HFF-Myc (cell line): ENCODE data around the gene RAB30.

Source experiments
- DNase-seq: peaks from one replicate; pipeline ENCODE4 v3.0.0-alpha.2; 2011; ENCODE audit warnings: low read depth; ENCODE audit errors: extremely low read depth
- H3K4me3 ChIP-seq: replicated peaks from 2 replicates; pipeline ENCODE4 v1.5.1; 2011; ENCODE audit warnings: low read depth, mild to moderate bottlenecking, control low read depth, low read length
- TF ChIP-seq, protein P1 (sequence below): IDR thresholded peaks from 2 replicates; pipeline ENCODE4 v1.5.1; 2012; ENCODE audit warnings: mild to moderate bottlenecking, low read depth, low read length, control low read depth; ENCODE audit errors: missing control alignments

The RAB30 gene

DNA sequence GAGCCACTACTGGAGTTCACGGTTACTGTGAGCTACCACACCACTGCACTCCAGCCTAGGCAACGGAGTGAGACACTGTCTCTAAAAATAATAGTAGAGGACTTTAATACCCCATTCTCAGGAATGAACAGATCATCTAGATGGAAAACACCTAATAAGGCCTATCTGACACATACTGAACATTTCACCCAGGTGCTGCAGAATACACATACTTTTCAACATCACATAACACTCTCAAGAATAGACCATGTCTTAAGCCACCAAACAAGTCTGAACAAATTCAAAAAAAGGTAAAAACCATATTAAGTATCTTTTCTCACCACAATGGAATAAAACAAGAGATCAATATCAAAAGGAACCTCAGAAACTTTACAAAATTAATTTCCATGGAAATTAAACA lies 132.2 kb downstream of the RAB30 start:
- H3K4me3 ChIP-seq, result no peak overlapping the region
- DNase-seq, result no peak
- TF ChIP-seq, protein P1, sequence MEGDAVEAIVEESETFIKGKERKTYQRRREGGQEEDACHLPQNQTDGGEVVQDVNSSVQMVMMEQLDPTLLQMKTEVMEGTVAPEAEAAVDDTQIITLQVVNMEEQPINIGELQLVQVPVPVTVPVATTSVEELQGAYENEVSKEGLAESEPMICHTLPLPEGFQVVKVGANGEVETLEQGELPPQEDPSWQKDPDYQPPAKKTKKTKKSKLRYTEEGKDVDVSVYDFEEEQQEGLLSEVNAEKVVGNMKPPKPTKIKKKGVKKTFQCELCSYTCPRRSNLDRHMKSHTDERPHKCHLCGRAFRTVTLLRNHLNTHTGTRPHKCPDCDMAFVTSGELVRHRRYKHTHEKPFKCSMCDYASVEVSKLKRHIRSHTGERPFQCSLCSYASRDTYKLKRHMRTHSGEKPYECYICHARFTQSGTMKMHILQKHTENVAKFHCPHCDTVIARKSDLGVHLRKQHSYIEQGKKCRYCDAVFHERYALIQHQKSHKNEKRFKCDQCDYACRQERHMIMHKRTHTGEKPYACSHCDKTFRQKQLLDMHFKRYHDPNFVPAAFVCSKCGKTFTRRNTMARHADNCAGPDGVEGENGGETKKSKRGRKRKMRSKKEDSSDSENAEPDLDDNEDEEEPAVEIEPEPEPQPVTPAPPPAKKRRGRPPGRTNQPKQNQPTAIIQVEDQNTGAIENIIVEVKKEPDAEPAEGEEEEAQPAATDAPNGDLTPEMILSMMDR, result no peak

DNA sequence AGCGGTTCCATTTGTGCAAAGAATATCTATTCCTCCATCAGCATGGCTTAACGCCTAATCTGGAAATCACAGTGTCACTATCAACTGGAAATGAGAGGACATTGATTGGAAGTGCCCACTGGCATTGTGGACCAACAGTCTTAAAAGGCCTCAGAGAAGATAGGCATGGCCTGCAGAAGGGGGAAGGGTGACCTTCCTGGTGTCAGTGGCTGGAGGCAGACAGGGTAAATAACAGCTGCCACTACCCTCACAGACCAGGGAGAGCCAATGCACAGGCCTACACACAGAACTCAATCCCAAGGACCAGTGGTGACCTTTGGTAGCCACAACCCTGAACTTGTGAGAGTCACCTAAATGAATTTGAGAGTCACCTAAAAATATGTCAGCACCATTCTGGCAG lies 134.1 kb downstream of the RAB30 start:
- H3K4me3 ChIP-seq, result no peak overlapping the region
- no peak for DNase-seq
- TF ChIP-seq, protein P1, result no peak

DNA sequence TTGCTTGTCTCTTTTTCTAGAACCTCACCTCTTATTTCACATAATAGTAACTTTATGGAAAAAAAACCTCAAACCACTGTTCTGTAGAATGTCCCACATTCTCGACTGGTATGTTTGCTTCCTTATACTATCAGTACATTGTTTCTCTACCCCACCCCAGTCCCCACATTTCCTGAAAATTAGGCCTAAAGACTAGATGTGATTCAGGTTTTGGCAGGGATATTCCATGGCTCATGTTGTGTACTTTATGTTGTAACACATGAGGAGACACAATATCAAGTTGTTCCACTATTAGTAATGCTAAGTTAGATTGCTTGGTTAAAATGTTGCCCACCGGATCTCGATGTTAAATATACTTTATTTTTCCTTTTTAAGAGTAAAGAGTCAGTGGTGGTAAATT lies 135.4 kb downstream of the RAB30 start:
- no peak for DNase-seq
- no peak overlapping the region for H3K4me3 ChIP-seq
- TF ChIP-seq, protein P1, result no peak

DNA sequence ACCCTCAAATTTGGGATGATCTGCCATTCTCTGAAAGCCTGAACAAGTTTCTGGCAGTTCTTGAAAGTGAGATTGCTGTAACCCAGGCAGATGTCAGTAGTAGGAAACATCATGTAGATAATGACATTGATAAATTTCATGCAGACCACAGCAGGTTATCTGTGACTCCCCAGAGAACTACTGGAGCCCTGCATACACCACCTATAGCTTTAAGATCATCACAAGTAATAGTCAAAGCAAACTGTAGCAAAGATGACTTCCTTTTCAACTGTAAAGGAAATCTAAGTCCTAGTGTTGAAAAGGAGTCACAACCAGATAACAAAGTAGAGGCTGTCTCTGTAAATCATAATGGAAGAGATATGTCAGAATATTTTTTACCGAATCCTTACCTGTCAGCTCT lies 139.1 kb downstream of the RAB30 start:
- no peak overlapping the region for H3K4me3 ChIP-seq
- DNase-seq, result no peak
- TF ChIP-seq, protein P1, result no peak

DNA sequence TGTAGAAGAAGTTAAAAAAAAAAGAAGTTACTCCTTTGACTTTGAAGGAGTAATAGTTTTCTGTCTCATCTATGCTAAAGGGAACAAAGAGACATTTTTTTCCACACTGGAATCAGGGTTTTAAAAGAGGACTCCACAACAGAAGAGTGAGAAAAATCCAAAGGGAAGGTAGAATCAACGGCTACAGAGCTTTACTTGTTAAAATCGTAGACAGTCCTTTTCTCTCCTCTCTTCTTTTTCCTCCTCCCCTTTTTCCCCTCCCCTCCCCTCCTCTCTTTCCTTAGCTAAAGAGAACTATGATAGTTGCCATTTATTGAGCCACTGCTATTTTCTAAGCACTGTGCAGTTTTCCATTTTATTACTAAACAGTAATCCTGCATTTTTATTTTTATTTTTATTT lies 141.0 kb downstream of the RAB30 start:
- DNase-seq, result no peak
- TF ChIP-seq, protein P1, result no peak
- no peak overlapping the region for H3K4me3 ChIP-seq

DNA sequence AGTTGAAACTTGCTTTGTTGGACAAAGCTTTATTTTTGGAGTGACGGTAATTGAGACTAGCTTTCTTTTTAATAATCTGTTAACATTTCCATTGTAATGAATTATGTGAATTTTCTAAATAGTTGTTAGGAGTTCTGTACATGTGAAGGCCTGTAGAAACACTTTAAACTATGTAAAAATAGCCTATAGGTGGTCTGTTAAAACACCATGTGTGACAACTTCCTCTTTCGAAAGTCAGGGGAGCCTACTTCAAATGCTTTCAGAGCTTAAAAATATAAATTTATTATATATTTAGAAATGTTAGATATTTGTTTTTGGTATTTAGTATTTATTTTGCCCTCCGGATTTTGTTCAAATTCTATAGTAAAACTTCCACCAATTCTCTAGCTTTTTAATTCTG lies 141.5 kb downstream of the RAB30 start:
- H3K4me3 ChIP-seq, result no peak overlapping the region
- TF ChIP-seq, protein P1, result no peak
- DNase-seq, result no peak

DNA sequence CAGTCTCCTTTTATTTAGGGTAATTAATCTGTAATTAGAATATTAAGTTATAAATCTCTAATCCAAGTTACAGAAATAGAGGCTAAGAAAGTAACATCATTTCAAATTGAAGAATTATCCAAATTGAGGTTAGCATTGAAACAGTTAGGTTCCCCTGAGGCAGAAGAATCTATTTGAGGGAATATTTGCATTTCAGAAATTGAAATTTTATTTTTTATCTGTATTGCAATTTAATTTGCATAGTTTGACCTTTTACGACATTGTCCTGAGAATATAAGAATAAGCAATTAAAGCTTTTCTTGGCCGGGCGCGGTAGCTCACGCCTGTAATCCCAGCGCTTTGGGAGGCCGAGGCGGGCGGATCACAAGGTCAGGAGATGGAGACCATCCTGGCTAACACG lies 142.6 kb downstream of the RAB30 start:
- H3K4me3 ChIP-seq, result no peak overlapping the region
- DNase-seq, result no peak
- TF ChIP-seq, protein P1, result no peak
